GM19023 (cell line): ENCODE measurements around the gene KYAT1.
"Not testable (repeated sequence)": the region's sequence is repeated elsewhere in the genome, so short reads cannot be mapped to it uniquely, and the experiment has no call there.

Source experiments
- ATAC-seq: cut with Tn5 transposase; IDR thresholded peaks from one replicate; pipeline ENCODE4 v1.9.1; 2021; ENCODE audit warnings: mild to moderate bottlenecking, moderate library complexity; ENCODE audit not compliant: unreplicated experiment

Gene KYAT1

GRCh38 chr9:128886211-128886891 is 4.6 kb upstream of the KYAT1 start:
- ATAC-seq = no peak

- ATAC-seq = no peak
Measured at GRCh38 chr9:128885798-128886197, 4.0 kb upstream of the KYAT1 start.

- ATAC-seq = no peak
Measured at GRCh38 chr9:128885376-128885775, 3.6 kb upstream of the KYAT1 start.

GRCh38 chr9:128884164-128884563 is 2.4 kb upstream of the KYAT1 start:
- ATAC-seq = no peak

GRCh38 chr9:128882677-128883603 is 1.2 kb upstream of the KYAT1 start:
- ATAC-seq = no peak

- no peak for ATAC-seq
Measured at GRCh38 chr9:128877852-128878251, 3.9 kb downstream of the KYAT1 start.

GRCh38 chr9:128870941-128871265 is 10.8 kb downstream of the KYAT1 start:
- not testable (repeated sequence) for ATAC-seq

- no peak for ATAC-seq
Measured at GRCh38 chr9:128870128-128870940, 11.4 kb downstream of the KYAT1 start.

- peak; percentile 60 for ATAC-seq
Measured at GRCh38 chr9:128863647-128864046, 18.1 kb downstream of the KYAT1 start.

- no peak for ATAC-seq
Measured at GRCh38 chr9:128862401-128862851, 19.3 kb downstream of the KYAT1 start.

GRCh38 chr9:128861501-128861900 is 20.2 kb downstream of the KYAT1 start:
- no peak for ATAC-seq

GRCh38 chr9:128860937-128861336 is 20.8 kb downstream of the KYAT1 start:
- no peak for ATAC-seq

- not testable (repeated sequence) for ATAC-seq
Measured at GRCh38 chr9:128858476-128858875, 23.3 kb downstream of the KYAT1 start.

GRCh38 chr9:128854454-128854853 is 27.3 kb downstream of the KYAT1 start:
- ATAC-seq = not testable (repeated sequence)

GRCh38 chr9:128852646-128853045 is 29.1 kb downstream of the KYAT1 start:
- ATAC-seq = not testable (repeated sequence)

- not testable (repeated sequence) for ATAC-seq
Measured at GRCh38 chr9:128851779-128852600, 29.8 kb downstream of the KYAT1 start.

GRCh38 chr9:128851024-128851423 is 30.7 kb downstream of the KYAT1 start:
- not testable (repeated sequence) for ATAC-seq

GRCh38 chr9:128847803-128848202 is 33.9 kb downstream of the KYAT1 start:
- ATAC-seq = no peak

GRCh38 chr9:128846680-128847030 is 35.1 kb downstream of the KYAT1 start:
- no peak for ATAC-seq

- ATAC-seq = no peak
Measured at GRCh38 chr9:128845186-128845931, 36.4 kb downstream of the KYAT1 start.
